ENCODE measurements around the gene CCDC102B. TPM values are rescaled to one million over a fixed set of nuclear protein-coding genes. Genes with fewer than 3 reads are reported as not detected.

CCDC102B gene
- total and polyA plus RNA-seq, 2 experiments from 2014 or later: 1.3 to 2.1 TPM

GRCh38 chr18:68855491-68855890, 57.6 kb downstream of the CCDC102B start:
- Histone ChIP-seq H3K4me1 (ENCODE audit: insufficient read depth) (no peaks in the 10 kb centered on the region), H3K79me2 (replicated peaks; ENCODE audit: insufficient read depth) (no peaks in the 10 kb centered on the region), H4K20me1 (replicated peaks; ENCODE audit: insufficient read depth) (no peaks in the 10 kb centered on the region; the same call in 1 of the 2 replicates), H3K27ac (ENCODE audit: low read depth) (no peak overlapping the region), H3K36me3 (ENCODE audit: insufficient read depth) (no peaks in the 10 kb centered on the region), H3K27me3 (ENCODE audit: insufficient read depth) (no peaks in the 10 kb centered on the region), H3K4me3 (no peak overlapping the region), H2AFZ (no peak overlapping the region), H3K9me2 (ENCODE audit: insufficient read depth) (no peaks in the 10 kb centered on the region), H3K4me2 (no peak overlapping the region), H3F3A (replicated peaks; ENCODE audit: low read depth) (no peaks in the 10 kb centered on the region)
- no peak for ATAC-seq
- Mint-ChIP-seq H3K27ac (no peak overlapping the region), H3K27me3 (ENCODE audit: insufficient read depth, low read depth, poor library complexity) (no peaks in the 10 kb centered on the region), H3K36me3 (ENCODE audit: low read depth) (no peaks in the 10 kb centered on the region), H3K9me3 (no peaks in the 10 kb centered on the region), H3K4me1 (no peaks in the 10 kb centered on the region), H3K4me3 (no peak overlapping the region)
- no peak for DNase-seq (ENCODE audit: low spot score)
- TF ChIP-seq CTCF (conservative IDR thresholded peaks at IDR 0.05; ENCODE audit: low read depth in 2 of 2) (no peak), NANOG (IDR thresholded peaks at IDR 0.05; ENCODE audit: borderline replicate concordance) (no peak), CREB1 (CRISPR knock-in tag; IDR thresholded peaks at IDR 0.05; ENCODE audit: low read depth) (no peak), JUNB (IDR thresholded peaks at IDR 0.05; ENCODE audit: unreplicated experiment) (no peak)

- ATAC-seq (no peak), DNase-seq (ENCODE audit: low spot score) (no peak)
- Mint-ChIP-seq H3K27me3 (ENCODE audit: insufficient read depth, low read depth, poor library complexity) (no peaks in the 10 kb centered on the region), H3K27ac (no peak overlapping the region), H3K36me3 (ENCODE audit: low read depth) (no peaks in the 10 kb centered on the region), H3K4me3 (no peak overlapping the region), H3K4me1 (no peaks in the 10 kb centered on the region), H3K9me3 (no peaks in the 10 kb centered on the region)
- H3K4me1 ChIP-seq (ENCODE audit: insufficient read depth): no peaks in the 10 kb centered on the region
- H3K79me2 ChIP-seq (replicated peaks; ENCODE audit: insufficient read depth): no peaks in the 10 kb centered on the region
- no peak overlapping the region for H3K4me2 ChIP-seq
- H3K27me3 ChIP-seq (ENCODE audit: insufficient read depth): no peaks in the 10 kb centered on the region
- TF ChIP-seq STAT1 (IDR thresholded peaks at IDR 0.05; ENCODE audit: unreplicated experiment) (no peak), ZNF462 (CRISPR knock-in tag; IDR thresholded peaks at IDR 0.05) (no peak), CREB1 (CRISPR knock-in tag; IDR thresholded peaks at IDR 0.05; ENCODE audit: low read depth) (no peak), JUNB (IDR thresholded peaks at IDR 0.05; ENCODE audit: unreplicated experiment) (no peak), EZH2 (IDR thresholded peaks at IDR 0.05; ENCODE audit: low read depth, unreplicated experiment) (no peak), ETS1 (IDR thresholded peaks at IDR 0.05) (no peak), CTCF (conservative IDR thresholded peaks at IDR 0.05; ENCODE audit: low read depth in 2 of 2) (no peak), EZH2phosphoT487 (IDR thresholded peaks at IDR 0.05; ENCODE audit: unreplicated experiment) (no peak), NANOG (IDR thresholded peaks at IDR 0.05; ENCODE audit: borderline replicate concordance) (no peak)
- H4K20me1 ChIP-seq (replicated peaks; ENCODE audit: insufficient read depth): no peaks in the 10 kb centered on the region
- no peaks in the 10 kb centered on the region for H3K36me3 ChIP-seq (ENCODE audit: insufficient read depth)
- no peak overlapping the region for H3K4me3 ChIP-seq
- no peak overlapping the region for H3K27ac ChIP-seq (ENCODE audit: low read depth)
- no peaks in the 10 kb centered on the region for H3K9me2 ChIP-seq (ENCODE audit: insufficient read depth)
- H3F3A ChIP-seq (replicated peaks; ENCODE audit: low read depth): no peaks in the 10 kb centered on the region
- H2AFZ ChIP-seq: no peak overlapping the region
Observed at GRCh38 chr18:68861365-68861764, 63.5 kb downstream of the CCDC102B start.
